HG03571 (cell line): Measurements from ENCODE around the gene EPHB1.

ENCODE experiments used
- ATAC-seq: cut with Tn5 transposase; IDR thresholded peaks from one replicate; pipeline ENCODE4 v1.9.1; 2021; ENCODE audit not compliant: unreplicated experiment

Gene EPHB1

DNA sequence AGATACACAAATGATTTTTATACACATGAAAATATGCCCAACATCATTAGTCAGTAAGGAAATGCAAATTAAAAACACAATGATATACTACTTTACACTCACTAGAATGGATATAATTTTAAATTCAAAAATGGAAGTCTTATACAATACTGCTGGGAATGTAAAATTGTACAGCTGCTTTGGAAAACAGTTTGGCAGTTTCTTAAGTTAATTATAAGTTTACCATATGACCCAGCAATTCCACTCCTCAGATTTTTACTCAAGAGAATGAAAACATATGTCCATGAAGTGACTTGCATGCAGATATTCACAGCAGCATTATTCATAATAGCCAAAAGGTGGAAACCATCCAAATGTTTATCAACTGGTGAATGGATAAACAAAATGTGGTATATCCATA lies 281.3 kb downstream of the EPHB1 start:
- ATAC-seq = no peak

GRCh38 chr3:135077186-135077585 lies 282.1 kb downstream of the EPHB1 start:
- ATAC-seq = no peak

DNA sequence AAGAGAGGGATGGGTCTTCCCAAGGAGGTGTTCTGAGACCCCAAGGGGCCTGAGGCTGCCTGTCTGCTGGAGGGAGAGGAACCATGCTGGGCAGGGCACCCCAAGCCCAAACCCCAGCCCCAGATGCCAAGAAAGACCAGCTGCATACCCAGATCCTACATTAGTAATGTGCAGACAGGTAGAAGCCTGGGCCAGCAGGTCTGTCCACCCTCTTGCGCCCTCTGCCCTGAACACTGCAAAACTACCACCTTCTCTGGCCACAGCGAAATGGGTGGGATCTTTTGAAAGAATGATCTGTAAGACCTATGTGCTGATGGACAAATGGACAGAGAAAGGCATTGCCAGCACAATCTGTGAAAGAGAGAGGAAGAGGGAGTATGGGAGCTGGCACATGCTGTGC lies 283.2 kb downstream of the EPHB1 start:
- no peak for ATAC-seq

- no peak for ATAC-seq
These were observed 284.0 kb downstream of the EPHB1 start for GRCh38 chr3:135079095-135079494.

DNA sequence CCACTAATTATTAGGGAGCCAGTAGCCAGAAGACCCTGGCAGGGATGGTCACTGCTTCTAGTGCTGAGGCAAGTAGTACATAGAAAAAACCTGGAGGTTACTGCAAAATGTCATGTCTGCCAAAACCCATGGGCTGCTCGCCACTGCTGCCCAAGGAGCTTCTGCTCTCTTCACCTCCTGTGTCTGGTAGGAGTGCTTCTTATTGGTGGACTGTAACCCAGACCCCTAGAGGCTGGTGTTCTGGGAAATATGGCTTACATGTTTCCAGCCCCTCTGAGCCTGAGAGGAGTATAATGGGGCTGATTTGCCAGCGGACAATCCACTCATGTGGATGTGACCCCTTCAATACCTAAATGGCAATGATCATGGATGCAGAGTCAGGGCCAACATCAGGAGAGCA lies 286.4 kb downstream of the EPHB1 start:
- no peak for ATAC-seq

DNA sequence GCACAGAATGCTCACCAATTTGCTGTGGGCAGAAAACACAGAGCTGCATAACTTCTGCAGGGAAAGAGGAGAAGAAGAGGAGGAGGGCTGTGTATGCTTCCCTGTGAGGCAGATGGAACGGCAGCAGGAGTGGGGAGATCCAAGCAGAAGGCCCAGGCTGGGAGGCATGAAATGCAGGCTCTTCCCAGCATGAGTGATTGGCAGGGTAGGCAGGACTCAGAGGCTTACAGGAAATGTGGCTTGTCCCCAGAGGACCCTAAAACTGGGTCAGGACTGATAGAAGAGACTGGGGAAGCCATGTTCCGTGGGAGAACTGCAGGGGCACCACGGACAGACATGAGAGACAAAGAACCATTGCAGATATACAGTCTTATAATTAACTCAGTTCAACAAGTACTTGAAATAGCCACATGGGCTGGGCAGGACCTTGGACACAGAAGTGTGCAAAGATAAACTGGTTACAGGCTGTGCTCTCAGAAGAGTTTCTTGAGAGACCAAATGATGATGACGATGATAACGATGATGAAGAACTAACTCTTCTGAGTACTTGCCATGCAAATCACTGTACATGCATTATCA lies 286.9 kb downstream of the EPHB1 start:
- no peak for ATAC-seq

DNA sequence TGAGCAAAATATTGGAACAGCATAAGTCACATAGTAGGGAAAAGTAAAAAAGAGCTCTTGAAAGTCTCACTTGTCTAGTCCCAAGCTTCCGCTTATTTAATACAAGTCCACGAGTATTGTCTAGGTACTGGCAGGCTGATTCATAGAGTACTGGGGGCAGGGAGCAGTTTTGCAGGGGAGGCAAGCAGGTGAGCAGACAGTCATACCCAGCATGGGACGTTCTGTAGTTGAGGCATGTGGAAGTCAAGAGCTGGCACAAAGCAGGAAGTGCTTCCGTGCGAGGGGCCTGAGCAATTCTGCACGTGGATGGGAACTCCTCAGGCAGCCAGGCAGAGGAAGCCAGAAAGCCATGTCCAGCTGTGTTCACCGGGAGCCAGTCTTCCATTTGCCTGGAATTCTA lies 287.6 kb downstream of the EPHB1 start:
- no peak for ATAC-seq

DNA sequence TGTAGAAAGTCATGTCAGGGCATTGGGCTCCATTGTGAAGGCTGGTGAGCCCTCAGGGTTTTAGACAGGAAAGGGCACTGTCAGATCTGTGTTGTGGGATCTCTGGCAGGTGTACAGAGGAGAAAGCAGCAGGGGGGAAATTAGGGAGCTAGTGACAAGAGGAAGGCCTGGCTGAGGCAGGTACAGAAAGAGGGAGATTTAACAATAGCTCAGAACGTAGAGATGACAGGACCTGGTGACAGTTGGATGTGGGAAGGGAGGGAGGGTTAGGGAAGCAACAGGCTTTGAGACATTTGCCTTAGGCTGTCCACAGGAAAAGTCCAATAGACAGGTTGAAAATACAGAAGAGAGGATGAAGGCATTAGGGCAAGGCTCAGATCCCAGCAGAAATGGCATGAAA lies 288.1 kb downstream of the EPHB1 start:
- ATAC-seq = no peak

DNA sequence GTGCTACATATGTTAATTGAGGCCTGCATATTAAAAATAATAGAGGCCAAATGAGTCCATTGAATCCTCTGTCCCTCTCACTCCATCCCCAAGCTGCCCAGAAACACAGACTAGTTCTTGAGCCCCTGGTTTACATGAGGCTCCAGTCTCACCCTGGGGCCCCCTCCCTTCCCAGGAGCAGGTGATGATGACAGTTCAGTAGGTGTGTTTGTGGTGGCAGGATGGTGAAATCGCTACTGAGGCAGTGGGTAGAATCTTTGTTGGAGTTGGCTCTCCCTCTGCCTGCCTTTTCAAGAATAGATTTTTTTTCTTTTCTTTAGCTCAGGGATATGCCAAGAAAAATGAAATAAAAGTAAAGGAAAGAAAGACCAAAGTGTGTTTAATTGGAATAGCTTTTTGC lies 288.7 kb downstream of the EPHB1 start:
- no peak for ATAC-seq

GRCh38 chr3:135084405-135084804 lies 289.3 kb downstream of the EPHB1 start:
- no peak for ATAC-seq

- ATAC-seq = no peak
These were observed 289.9 kb downstream of the EPHB1 start for GRCh38 chr3:135084976-135085375.

DNA sequence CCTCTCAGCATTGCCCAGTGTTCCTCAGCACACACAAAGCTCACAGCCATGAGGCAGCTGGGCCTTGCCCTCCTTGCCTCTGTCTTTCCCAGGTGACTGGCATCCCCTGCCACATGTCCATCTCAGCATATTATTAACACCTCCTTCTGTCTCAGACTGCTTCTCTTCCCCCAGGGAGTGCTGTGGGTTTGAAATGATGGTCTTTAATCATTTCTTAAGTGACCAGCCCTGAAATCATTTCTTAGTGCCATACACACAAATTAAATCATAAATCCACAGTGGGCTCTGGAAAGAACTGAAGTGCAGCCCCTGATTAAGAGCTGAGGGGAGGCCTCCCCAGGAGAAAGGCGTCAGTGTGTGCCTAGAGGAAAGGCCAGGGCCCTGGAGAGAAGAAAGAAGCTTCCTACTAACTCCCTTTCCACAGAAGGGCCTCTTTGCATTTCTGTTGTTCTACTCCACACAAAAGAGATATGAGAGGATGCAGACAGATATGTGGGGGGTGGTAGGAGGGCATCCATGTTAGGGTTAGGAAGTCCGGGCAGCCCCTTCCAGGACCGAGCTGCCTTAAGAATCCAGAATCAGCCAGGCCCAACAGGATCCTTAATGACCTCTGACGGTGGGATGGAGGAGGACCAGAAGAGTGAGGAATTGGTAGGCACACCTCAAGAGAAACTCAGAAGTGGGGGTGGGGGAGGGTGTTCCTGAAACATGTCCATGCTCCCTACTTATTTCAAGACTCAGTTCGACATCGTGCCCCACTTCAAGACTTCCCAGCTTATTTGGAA lies 290.8 kb downstream of the EPHB1 start:
- ATAC-seq = no peak

GRCh38 chr3:135087782-135088181 lies 292.7 kb downstream of the EPHB1 start:
- no peak for ATAC-seq

GRCh38 chr3:135089451-135089850 lies 294.4 kb downstream of the EPHB1 start:
- no peak for ATAC-seq

GRCh38 chr3:135090020-135090717 lies 295.1 kb downstream of the EPHB1 start:
- no peak for ATAC-seq

DNA sequence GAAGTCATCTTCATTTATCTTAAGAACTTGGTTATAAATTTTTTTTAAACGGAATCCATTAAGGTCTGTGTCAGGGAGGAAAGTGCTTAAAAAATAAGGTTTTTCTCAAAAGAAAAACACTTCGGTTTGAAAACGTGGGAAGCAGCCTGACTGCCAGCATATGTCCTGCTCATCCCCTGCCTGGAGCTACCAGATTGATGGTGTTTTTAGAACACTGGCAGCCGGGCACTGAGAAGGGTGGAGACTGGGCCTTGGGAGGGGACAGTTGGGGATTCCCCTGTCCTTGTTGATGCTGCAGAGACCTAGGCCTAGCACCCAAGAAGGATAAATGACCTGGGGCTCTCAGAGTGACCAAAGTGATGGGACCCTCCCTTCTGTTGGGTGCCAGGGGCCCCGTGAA lies 296.9 kb downstream of the EPHB1 start:
- ATAC-seq = no peak

GRCh38 chr3:135093121-135093520 lies 298.1 kb downstream of the EPHB1 start:
- no peak for ATAC-seq

DNA sequence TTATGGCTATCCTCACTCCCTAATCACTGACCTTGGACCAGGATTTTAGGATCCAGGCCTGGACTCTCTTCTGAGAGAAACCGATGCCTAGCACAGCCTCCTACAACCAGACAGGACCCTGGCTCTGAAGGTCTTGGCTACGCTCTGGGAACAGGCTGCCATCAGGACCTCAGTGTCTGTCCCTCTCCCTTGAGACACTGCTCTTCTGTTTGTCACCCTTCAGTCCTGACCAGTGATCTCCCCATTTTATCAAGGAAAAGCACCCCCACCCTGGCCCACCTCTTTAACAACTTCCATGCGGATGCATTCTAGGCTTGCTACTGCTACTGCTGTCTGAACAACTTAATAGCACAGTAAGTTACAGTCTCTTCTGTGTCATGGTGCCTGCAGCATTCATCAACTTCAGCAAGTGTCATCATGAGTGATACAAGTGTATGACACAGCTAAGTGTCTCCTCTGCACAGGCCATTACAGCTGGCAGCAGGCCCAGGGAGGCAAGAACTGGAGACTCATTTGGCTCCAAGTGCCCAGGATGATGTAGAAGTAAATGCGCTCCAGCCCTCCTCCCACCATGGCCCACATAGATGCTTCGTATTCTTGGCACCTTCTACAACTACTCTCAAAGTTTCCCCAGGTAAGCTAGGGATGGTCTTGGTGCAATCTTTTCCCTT lies 302.4 kb downstream of the EPHB1 start:
- ATAC-seq = no peak

DNA sequence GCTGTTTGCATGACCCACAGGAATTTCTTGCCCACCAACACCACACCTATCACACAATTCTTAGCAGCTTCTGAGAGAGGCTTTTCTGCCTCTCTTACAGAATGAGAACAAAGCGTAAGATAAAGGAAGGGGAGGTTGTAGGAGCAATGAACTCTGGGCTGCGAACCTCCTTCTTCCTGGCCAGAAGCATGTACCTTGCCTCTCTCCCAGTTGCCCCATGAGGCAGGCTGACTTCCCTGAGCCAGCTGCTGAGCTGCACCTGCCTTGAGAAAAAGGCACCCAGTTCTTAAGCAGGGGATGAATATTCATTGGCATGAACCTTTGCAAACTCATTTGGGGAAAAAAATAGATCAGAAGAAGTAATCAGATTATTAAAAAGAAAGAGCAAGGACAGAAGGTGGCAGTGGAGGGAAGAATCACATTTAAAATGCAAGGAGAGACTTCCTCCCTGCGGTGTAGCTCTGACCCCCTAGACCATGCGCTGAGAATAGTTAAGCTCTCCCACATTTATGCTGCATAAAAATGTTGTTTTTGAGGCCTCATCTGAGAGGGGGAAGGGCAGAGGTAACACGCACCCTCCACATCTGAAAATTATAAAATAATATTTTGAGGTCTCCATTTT lies 304.8 kb downstream of the EPHB1 start:
- no peak for ATAC-seq

- ATAC-seq = no peak
These were observed 305.3 kb downstream of the EPHB1 start for GRCh38 chr3:135100366-135100765.

- no peak for ATAC-seq
These were observed 308.9 kb downstream of the EPHB1 start for GRCh38 chr3:135103917-135104316.
